ENCODE data around the gene RPSA. TPM values are rescaled to one million over a fixed set of nuclear protein-coding genes. Genes with fewer than 3 reads are reported as not detected.

Gene RPSA
- total RNA-seq, 2 experiments from 2014 or later, result 1,930 to 1,974 TPM

DNA sequence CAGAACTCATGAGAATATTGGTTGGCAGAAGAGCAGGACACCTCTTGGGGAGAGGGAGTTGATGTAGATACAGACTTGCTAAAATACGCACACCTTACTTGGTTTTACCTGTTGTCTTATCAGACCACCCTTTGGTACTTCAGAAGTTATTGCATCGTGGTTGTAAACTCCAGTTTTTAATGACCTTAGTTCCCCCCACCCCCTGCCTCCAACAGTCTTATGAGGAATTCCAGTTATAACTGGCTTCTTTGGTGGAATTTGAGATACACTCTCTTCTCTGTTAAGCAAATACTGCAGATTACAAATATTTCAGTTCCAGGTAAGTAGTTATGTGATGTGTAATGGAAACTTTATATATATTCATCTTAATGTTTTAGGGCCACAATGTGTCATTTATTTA is 18.4 kb upstream of the RPSA start:
- no peak for ATAC-seq (ENCODE audit: poor library complexity)
- ChIA-PET CTCF (interaction anchor here (0.7 kb wide), 1 partner anchor 18 kb away, joined by 3 read pairs; no protein-coding TSS in a partner anchor), POLR2A (interaction anchor here (1.0 kb wide), 1 partner anchor 19 kb away, joined by 3 read pairs; the partner anchor contains the start of gene RPSA)
- Histone ChIP-seq H3K27ac (ENCODE audit: low read depth in 1 of 2, low read length in 2 of 2) (no peak overlapping the region), H3K36me3 (ENCODE audit: insufficient read depth, low read length) (peaks cover 40% of the 10 kb centered on the region), H3K4me3 (ENCODE audit: low read length) (no peak overlapping the region), H3K9me3 (ENCODE audit: control insufficient read depth in 1 of 2, insufficient read depth in 1 of 2, low read length in 2 of 2) (no peaks in the 10 kb centered on the region), H3K27me3 (ENCODE audit: control insufficient read depth in 1 of 2, insufficient read depth in 2 of 2, low read length in 2 of 2) (no peaks in the 10 kb centered on the region), H3K4me1 (ENCODE audit: insufficient read depth, low read length) (peaks cover 52% of the 10 kb centered on the region)
- TF ChIP-seq, protein P1, sequence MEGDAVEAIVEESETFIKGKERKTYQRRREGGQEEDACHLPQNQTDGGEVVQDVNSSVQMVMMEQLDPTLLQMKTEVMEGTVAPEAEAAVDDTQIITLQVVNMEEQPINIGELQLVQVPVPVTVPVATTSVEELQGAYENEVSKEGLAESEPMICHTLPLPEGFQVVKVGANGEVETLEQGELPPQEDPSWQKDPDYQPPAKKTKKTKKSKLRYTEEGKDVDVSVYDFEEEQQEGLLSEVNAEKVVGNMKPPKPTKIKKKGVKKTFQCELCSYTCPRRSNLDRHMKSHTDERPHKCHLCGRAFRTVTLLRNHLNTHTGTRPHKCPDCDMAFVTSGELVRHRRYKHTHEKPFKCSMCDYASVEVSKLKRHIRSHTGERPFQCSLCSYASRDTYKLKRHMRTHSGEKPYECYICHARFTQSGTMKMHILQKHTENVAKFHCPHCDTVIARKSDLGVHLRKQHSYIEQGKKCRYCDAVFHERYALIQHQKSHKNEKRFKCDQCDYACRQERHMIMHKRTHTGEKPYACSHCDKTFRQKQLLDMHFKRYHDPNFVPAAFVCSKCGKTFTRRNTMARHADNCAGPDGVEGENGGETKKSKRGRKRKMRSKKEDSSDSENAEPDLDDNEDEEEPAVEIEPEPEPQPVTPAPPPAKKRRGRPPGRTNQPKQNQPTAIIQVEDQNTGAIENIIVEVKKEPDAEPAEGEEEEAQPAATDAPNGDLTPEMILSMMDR (IDR thresholded peaks at IDR 0.05), result no peak
- peaks cover 65% of the 10 kb centered on the region for H3K4me1 Mint-ChIP-seq (ENCODE audit: low read depth)
- peaks cover 62% of the 10 kb centered on the region for H3K36me3 Mint-ChIP-seq (ENCODE audit: low read depth)
- H3K27me3 Mint-ChIP-seq, result no peaks in the 10 kb centered on the region
- H3K9me3 Mint-ChIP-seq, result no peaks in the 10 kb centered on the region
- no peak overlapping the region for H3K4me3 Mint-ChIP-seq
- no peak for DNase-seq
- H3K27ac Mint-ChIP-seq, result no peak overlapping the region
- intact Hi-C loops (cut with DNase I, micrococcal nuclease), result loop anchor here (10.0 kb wide), 3 partner anchors 1067 to 1383 kb away; partner anchors contain the start of genes RPL14 (in 1 of the 2) and ZNF621 (in 1 of the 2)

DNA sequence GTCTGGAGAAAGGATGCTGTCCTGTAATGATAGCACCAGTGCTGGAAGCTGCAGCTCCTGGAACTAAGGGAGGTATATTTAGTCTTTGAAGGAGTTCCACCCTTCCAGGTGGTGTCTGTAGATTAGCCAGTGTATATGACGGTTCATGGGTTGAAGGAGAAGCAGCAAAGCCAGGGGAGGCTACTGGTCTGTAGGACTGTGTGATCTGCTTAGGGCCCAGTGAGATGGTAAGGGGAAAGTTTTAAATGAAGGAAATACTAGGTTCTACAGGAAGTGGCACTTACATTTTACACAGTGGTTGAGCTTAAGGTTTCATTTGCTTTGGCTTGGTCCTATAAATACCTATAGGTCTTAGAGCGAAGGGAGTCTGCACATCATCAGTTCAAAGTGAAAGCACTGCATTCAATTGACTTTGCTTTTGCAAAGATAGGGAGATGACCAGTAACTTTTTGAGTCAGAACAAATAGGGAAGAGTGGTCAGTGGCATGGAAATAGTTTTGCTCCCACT is 17.7 kb upstream of the RPSA start:
- ATAC-seq (ENCODE audit: poor library complexity), result no peak
- Histone ChIP-seq H3K36me3 (ENCODE audit: insufficient read depth, low read length) (peaks cover 47% of the 10 kb centered on the region), H3K4me1 (ENCODE audit: insufficient read depth, low read length) (peaks cover 46% of the 10 kb centered on the region), H3K9me3 (ENCODE audit: control insufficient read depth in 1 of 2, insufficient read depth in 1 of 2, low read length in 2 of 2) (no peaks in the 10 kb centered on the region), H3K27me3 (ENCODE audit: control insufficient read depth in 1 of 2, insufficient read depth in 2 of 2, low read length in 2 of 2) (no peaks in the 10 kb centered on the region), H3K4me3 (ENCODE audit: low read length) (no peak overlapping the region), H3K27ac (ENCODE audit: low read depth in 1 of 2, low read length in 2 of 2) (peak overlapping the region in 1 of 2 donors; percentile 6)
- intact Hi-C loops (cut with DNase I, micrococcal nuclease), result loop anchor here (10.0 kb wide), 3 partner anchors 1066 to 1384 kb away; partner anchors contain the start of genes RPL14 (in 1 of the 2) and ZNF621 (in 1 of the 2)
- ChIA-PET POLR2A (interaction anchor here (1.0 kb wide), 1 partner anchor 18 kb away, joined by 3 read pairs; the partner anchor contains the start of gene RPSA), CTCF (interaction anchor here (0.7 kb wide), 1 partner anchor 17 kb away, joined by 3 read pairs; no protein-coding TSS in a partner anchor)
- H3K4me1 Mint-ChIP-seq (ENCODE audit: low read depth), result peaks cover 59% of the 10 kb centered on the region
- H3K27ac Mint-ChIP-seq, result peak overlapping the region; percentile 10
- peaks cover 62% of the 10 kb centered on the region for H3K36me3 Mint-ChIP-seq (ENCODE audit: low read depth)
- H3K4me3 Mint-ChIP-seq, result peak overlapping the region; percentile 2
- no peaks in the 10 kb centered on the region for H3K9me3 Mint-ChIP-seq
- TF ChIP-seq, protein P1 (IDR thresholded peaks at IDR 0.05), result no peak
- H3K27me3 Mint-ChIP-seq, result no peaks in the 10 kb centered on the region
- peak in 1 of 14 experiments; percentile 47 for DNase-seq

DNA sequence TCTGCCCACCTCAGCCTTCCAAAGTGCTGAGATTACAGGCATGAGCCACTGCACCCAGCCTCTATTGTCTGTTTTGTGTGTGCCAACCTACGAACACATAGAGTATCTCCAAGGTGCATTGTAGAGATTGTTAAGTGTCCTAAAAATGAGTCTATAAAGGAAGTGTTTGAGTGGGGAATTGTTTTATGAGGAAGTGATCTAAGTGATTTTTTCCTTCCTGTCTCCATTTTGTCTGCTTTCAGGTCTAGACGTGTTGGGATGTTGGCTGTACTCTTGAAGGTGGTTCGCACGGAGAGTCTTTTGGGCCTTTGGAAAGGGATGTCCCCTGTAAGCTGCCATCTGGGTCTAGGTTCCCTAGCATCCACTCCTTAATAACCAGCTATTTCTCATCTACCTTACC is 16.3 kb upstream of the RPSA start:
- Mint-ChIP-seq H3K9me3 (no peaks in the 10 kb centered on the region), H3K4me1 (ENCODE audit: low read depth) (peaks cover 52% of the 10 kb centered on the region), H3K4me3 (no peak overlapping the region), H3K36me3 (ENCODE audit: low read depth) (peaks cover 72% of the 10 kb centered on the region), H3K27ac (no peak overlapping the region), H3K27me3 (no peaks in the 10 kb centered on the region)
- Histone ChIP-seq H3K27ac (ENCODE audit: low read depth in 1 of 2, low read length in 2 of 2) (no peak overlapping the region), H3K9me3 (ENCODE audit: control insufficient read depth in 1 of 2, insufficient read depth in 1 of 2, low read length in 2 of 2) (no peaks in the 10 kb centered on the region), H3K4me1 (ENCODE audit: insufficient read depth, low read length) (peaks cover 33% of the 10 kb centered on the region), H3K27me3 (ENCODE audit: control insufficient read depth in 1 of 2, insufficient read depth in 2 of 2, low read length in 2 of 2) (no peaks in the 10 kb centered on the region), H3K4me3 (ENCODE audit: low read length) (no peak overlapping the region), H3K36me3 (ENCODE audit: insufficient read depth, low read length) (peaks cover 60% of the 10 kb centered on the region)
- ChIA-PET CTCF (interaction anchor here (0.6 kb wide), 1 partner anchor 27 kb away, joined by 3 read pairs; no protein-coding TSS in a partner anchor), POLR2A (interaction anchor here (0.9 kb wide), 1 partner anchor 27 kb away, joined by 3 read pairs; no protein-coding TSS in a partner anchor)
- intact Hi-C loops (cut with DNase I, micrococcal nuclease), result no loop called here
- ATAC-seq (ENCODE audit: poor library complexity) (no peak), DNase-seq (no peak)
- TF ChIP-seq, protein P1 (IDR thresholded peaks at IDR 0.05), result no peak

All from CD4-positive, alpha-beta T cell (primary cell).